HUES64 (cell line): ENCODE data around the gene NCOA4.
"Not testable (repeated sequence)": the region's sequence is repeated elsewhere in the genome, so short reads cannot be mapped to it uniquely, and the experiment has no call there.

ENCODE experiments used
- H3K27ac ChIP-seq: 2 replicates; pipeline ENCODE4 v1.7.0; 2013; ENCODE audit warnings: low read depth, low read length, inconsistent platforms
- H3K27me3 ChIP-seq: 2 replicates; pipeline ENCODE4 v1.6.1; 2013; ENCODE audit warnings: mild to moderate bottlenecking, low read length; ENCODE audit not compliant: insufficient read depth
- H3K36me3 ChIP-seq: 2 replicates; pipeline ENCODE4 v1.6.1; 2013; ENCODE audit warnings: mild to moderate bottlenecking, low read length; ENCODE audit not compliant: insufficient read depth
- H3K4me1 ChIP-seq: 2 replicates; pipeline ENCODE4 v1.6.1; 2013; ENCODE audit warnings: mild to moderate bottlenecking, low read length, moderate library complexity; ENCODE audit not compliant: insufficient read depth
- H3K4me3 ChIP-seq: 2 replicates; pipeline ENCODE4 v1.5.1; 2013; ENCODE audit warnings: mild to moderate bottlenecking, low read length, moderate library complexity
- H3K9ac ChIP-seq: 2 replicates; pipeline ENCODE4 v1.6.1; 2013; ENCODE audit warnings: mild to moderate bottlenecking, low read depth, low read length
- H3K9me3 ChIP-seq: 2 replicates; pipeline ENCODE4 v1.6.1; 2013; ENCODE audit warnings: low read depth, low read length; ENCODE audit not compliant: insufficient read depth
- WGBS: fragments of 150-250, 120-280 bp; methylation state at CpG from one replicate; pipeline ENCODE4 v1.1.7; 2013; ENCODE audit warnings: missing lambda C conversion rate; 5-methylcytosine and 5-hydroxymethylcytosine counted together

Gene NCOA4

GRCh38 chr10:46050941-46051623 lies 20.7 kb upstream of the NCOA4 start:
- no peaks in the 10 kb centered on the region for H3K36me3 ChIP-seq
- no peak overlapping the region for H3K4me3 ChIP-seq
- peaks cover 30% of the 10 kb centered on the region for H3K4me1 ChIP-seq
- no peak overlapping the region for H3K9ac ChIP-seq
- H3K27ac ChIP-seq = no peak overlapping the region
- WGBS = 84% methylated on average over 11 of the region's 11 CpGs
- H3K27me3 ChIP-seq = no peaks in the 10 kb centered on the region
- H3K9me3 ChIP-seq = no peaks in the 10 kb centered on the region

GRCh38 chr10:46049497-46049831 lies 19.0 kb upstream of the NCOA4 start:
- H3K27ac ChIP-seq, H3K27me3 ChIP-seq, H3K9me3 ChIP-seq, H3K36me3 ChIP-seq, H3K9ac ChIP-seq, H3K4me3 ChIP-seq: not testable (repeated sequence)
- H3K4me1 ChIP-seq = peaks cover 27% of the 10 kb centered on the region
- 96% methylated on average over 10 of the region's 11 CpGs for WGBS

- Histone ChIP-seq H3K27ac (no peak overlapping the region), H3K4me3 (no peak overlapping the region), H3K9me3 (no peaks in the 10 kb centered on the region), H3K9ac (no peak overlapping the region), H3K27me3 (no peaks in the 10 kb centered on the region), H3K4me1 (peaks cover 15% of the 10 kb centered on the region), H3K36me3 (no peaks in the 10 kb centered on the region)
- 77% methylated on average over 2 of the region's 2 CpGs for WGBS
Measured at GRCh38 chr10:46048152-46048551, 17.7 kb upstream of the NCOA4 start.

GRCh38 chr10:46046261-46046660 lies 15.8 kb upstream of the NCOA4 start, which contains the start of gene MSMB:
MSMB (minus strand) TSS chr10:46046269; CDS start chr10:46046237, 32 bp downstream.
- Histone ChIP-seq H3K27me3 (no peaks in the 10 kb centered on the region), H3K9ac (no peak within 1 kb of the TSS), H3K4me1 (no peaks in the 10 kb centered on the region), H3K36me3 (no peaks in the 10 kb centered on the region), H3K4me3 (no peak within 1 kb of the TSS), H3K9me3 (no peaks in the 10 kb centered on the region), H3K27ac (no peak within 1 kb of the TSS)
- WGBS = 94% methylated on average over 7 of the region's 7 CpGs

GRCh38 chr10:46042527-46042926 lies 12.1 kb upstream of the NCOA4 start:
- 83% methylated on average over 4 of the region's 4 CpGs for WGBS
- Histone ChIP-seq H3K4me3 (no peak overlapping the region), H3K36me3 (no peaks in the 10 kb centered on the region), H3K9me3 (no peaks in the 10 kb centered on the region), H3K27me3 (no peaks in the 10 kb centered on the region), H3K27ac (no peak overlapping the region), H3K9ac (no peak overlapping the region), H3K4me1 (no peaks in the 10 kb centered on the region)

- Histone ChIP-seq H3K27ac (no peak overlapping the region), H3K4me1 (no peaks in the 10 kb centered on the region), H3K4me3 (no peak overlapping the region), H3K9me3 (no peaks in the 10 kb centered on the region), H3K36me3 (no peaks in the 10 kb centered on the region), H3K9ac (no peak overlapping the region), H3K27me3 (no peaks in the 10 kb centered on the region)
- 95% methylated on average over 3 of the region's 3 CpGs for WGBS
Measured at GRCh38 chr10:46040004-46040403, 9.6 kb upstream of the NCOA4 start.

GRCh38 chr10:46037107-46037825 lies 6.8 kb upstream of the NCOA4 start:
- Histone ChIP-seq H3K4me3 (no peak overlapping the region), H3K9ac (no peak overlapping the region), H3K36me3 (no peaks in the 10 kb centered on the region), H3K27me3 (no peaks in the 10 kb centered on the region), H3K9me3 (no peaks in the 10 kb centered on the region), H3K4me1 (no peaks in the 10 kb centered on the region), H3K27ac (no peak overlapping the region)
- WGBS = 93% methylated on average over 8 of the region's 8 CpGs

GRCh38 chr10:46035923-46036849 lies 5.8 kb upstream of the NCOA4 start:
- Histone ChIP-seq H3K27ac (no peak overlapping the region), H3K9me3 (no peaks in the 10 kb centered on the region), H3K36me3 (no peaks in the 10 kb centered on the region), H3K9ac (no peak overlapping the region), H3K4me3 (no peak overlapping the region), H3K4me1 (no peaks in the 10 kb centered on the region), H3K27me3 (no peaks in the 10 kb centered on the region)
- 82% methylated on average over 8 of the region's 8 CpGs for WGBS

GRCh38 chr10:46033602-46034011 lies 3.2 kb upstream of the NCOA4 start:
- Histone ChIP-seq H3K27ac (no peak overlapping the region), H3K4me3 (no peak overlapping the region), H3K9ac (no peak overlapping the region), H3K27me3 (no peaks in the 10 kb centered on the region), H3K4me1 (peaks cover 7% of the 10 kb centered on the region; the same call in 1 of the 2 replicates), H3K9me3 (no peaks in the 10 kb centered on the region), H3K36me3 (no peaks in the 10 kb centered on the region)

GRCh38 chr10:46031648-46032532 lies 1.5 kb upstream of the NCOA4 start:
- Histone ChIP-seq H3K9me3 (no peaks in the 10 kb centered on the region), H3K27me3 (no peaks in the 10 kb centered on the region), H3K4me1 (peaks cover 7% of the 10 kb centered on the region; the same call in 1 of the 2 replicates), H3K36me3 (no peaks in the 10 kb centered on the region), H3K4me3 (no peak overlapping the region), H3K9ac (no peak overlapping the region), H3K27ac (no peak overlapping the region)
- 83% methylated on average over 6 of the region's 6 CpGs for WGBS
